Effector memory CD4-positive, alpha-beta T cell (primary cell): ENCODE results near the gene TBC1D24.
A peak's percentile ranks its signal among the peaks of the same experiment; 100 is the strongest.

Experiments
- DNase-seq, 3 donors: peaks; one replicate each; pipeline ENCODE4 v3.0.0-alpha.2; 2020
- H3K27ac ChIP-seq: 2 replicates; pipeline ENCODE4 v1.7.0; 2013; ENCODE audit warnings: mild to moderate bottlenecking, low read length, moderate library complexity; ENCODE audit not compliant: insufficient read depth, poor library complexity, severe bottlenecking
- H3K27me3 ChIP-seq: replicated peaks from 2 replicates; pipeline ENCODE4 v1.7.0; 2013; ENCODE audit warnings: mild to moderate bottlenecking, low read length; ENCODE audit not compliant: insufficient read depth, control insufficient read depth, poor library complexity, severe bottlenecking
- H3K36me3 ChIP-seq: 2 replicates; pipeline ENCODE4 v1.7.0; 2013; ENCODE audit warnings: mild to moderate bottlenecking, low read length, moderate library complexity; ENCODE audit not compliant: control insufficient read depth, insufficient read depth
- H3K4me1 ChIP-seq: 2 replicates; pipeline ENCODE4 v1.7.0; 2013; ENCODE audit warnings: low read length, mild to moderate bottlenecking; ENCODE audit not compliant: control insufficient read depth, insufficient read depth, poor library complexity, severe bottlenecking
- H3K4me3 ChIP-seq: 2 replicates; pipeline ENCODE4 v1.7.0; 2013; ENCODE audit warnings: low read length, low read depth, mild to moderate bottlenecking; ENCODE audit not compliant: insufficient read depth, poor library complexity, severe bottlenecking
- H3K9me3 ChIP-seq: 2 replicates; pipeline ENCODE4 v1.7.0; 2013; ENCODE audit warnings: mild to moderate bottlenecking, low read length, moderate library complexity; ENCODE audit not compliant: control insufficient read depth

Gene TBC1D24

DNA sequence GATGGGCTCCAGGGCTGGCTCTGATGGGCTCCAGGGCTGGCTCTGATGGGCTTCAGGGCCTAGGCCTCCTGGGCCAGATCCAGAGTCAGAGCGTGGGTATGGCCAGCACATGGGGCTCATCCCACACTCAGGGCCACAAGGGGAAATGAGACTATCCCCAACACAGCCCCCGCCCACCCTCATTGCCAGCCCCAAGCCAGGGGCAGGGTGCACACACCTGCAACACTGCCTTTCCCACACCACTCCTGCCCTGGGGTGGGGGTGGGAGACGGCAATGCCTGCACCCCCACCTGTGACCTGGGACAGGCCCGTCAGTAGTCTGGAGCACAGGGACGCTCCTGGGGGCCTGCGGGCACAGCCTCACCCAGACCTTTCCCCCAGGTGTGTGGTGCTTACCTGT, 24.5 kb downstream of the TBC1D24 start:
- H3K27me3 ChIP-seq: no peaks in the 10 kb centered on the region
- H3K27ac ChIP-seq: no peak overlapping the region
- no peak for DNase-seq
- H3K4me3 ChIP-seq: no peak overlapping the region
- H3K36me3 ChIP-seq: peaks cover 5% of the 10 kb centered on the region
- H3K9me3 ChIP-seq: no peaks in the 10 kb centered on the region
- peaks cover 5% of the 10 kb centered on the region for H3K4me1 ChIP-seq

DNA sequence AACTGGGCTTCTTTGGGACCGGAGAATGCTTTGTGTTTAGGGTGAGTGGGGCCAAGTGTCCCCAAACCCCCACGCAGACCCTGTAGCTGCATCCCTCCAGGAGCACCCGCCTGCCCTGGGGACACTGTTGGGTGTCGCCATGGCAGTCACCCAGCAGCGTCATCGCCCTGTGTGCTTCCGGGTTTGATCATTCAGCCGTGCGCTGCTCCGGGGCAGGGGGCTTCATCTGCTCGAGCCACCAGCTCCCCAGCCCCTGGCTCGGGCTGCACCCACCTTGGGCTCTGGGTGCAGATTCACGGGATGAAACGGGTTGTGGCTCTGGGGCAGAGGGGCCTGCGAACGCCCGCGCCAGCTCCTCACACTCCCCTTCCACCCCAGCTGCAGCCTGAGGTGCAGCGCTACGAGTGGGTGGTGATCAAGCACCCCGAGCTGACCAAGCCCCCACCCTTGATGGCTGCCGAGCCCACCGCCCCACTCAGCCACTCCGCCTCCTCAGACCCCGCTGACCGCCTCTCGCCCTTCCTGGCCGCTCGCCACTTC, 25.0 kb downstream of the TBC1D24 start:
- no peak for DNase-seq
- H3K4me3 ChIP-seq: no peak overlapping the region
- no peak overlapping the region for H3K27ac ChIP-seq
- H3K27me3 ChIP-seq: no peaks in the 10 kb centered on the region
- peaks cover 5% of the 10 kb centered on the region for H3K36me3 ChIP-seq
- no peaks in the 10 kb centered on the region for H3K9me3 ChIP-seq
- peaks cover 5% of the 10 kb centered on the region for H3K4me1 ChIP-seq

DNA sequence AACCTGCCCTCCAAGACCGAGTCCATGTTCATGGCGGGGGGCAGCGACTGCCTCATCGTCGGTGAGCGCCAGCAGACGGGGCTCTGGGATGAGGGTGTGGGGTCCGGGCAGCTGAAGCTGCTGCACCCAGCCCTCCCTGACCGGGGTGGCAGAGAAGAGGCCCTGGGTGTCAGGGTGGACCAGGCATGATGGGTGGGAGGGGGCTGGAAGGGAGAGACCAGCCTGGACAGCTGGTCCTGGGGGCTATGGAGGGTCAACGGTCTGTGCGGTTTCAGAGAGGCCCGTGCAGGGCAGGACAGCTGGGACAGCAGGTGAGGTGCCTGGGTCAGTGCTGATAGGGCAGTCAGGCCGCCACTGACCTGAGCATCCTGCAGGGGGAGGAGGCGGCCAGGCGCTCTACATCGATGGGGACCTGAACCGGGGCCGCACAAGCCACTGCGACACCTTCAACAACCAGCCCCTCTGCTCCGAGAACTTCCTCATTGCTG, 25.5 kb downstream of the TBC1D24 start:
- H3K27ac ChIP-seq: no peak overlapping the region
- no peak for DNase-seq
- H3K9me3 ChIP-seq: no peaks in the 10 kb centered on the region
- H3K36me3 ChIP-seq: peaks cover 5% of the 10 kb centered on the region
- H3K27me3 ChIP-seq: no peaks in the 10 kb centered on the region
- H3K4me1 ChIP-seq: peaks cover 5% of the 10 kb centered on the region
- no peak overlapping the region for H3K4me3 ChIP-seq

DNA sequence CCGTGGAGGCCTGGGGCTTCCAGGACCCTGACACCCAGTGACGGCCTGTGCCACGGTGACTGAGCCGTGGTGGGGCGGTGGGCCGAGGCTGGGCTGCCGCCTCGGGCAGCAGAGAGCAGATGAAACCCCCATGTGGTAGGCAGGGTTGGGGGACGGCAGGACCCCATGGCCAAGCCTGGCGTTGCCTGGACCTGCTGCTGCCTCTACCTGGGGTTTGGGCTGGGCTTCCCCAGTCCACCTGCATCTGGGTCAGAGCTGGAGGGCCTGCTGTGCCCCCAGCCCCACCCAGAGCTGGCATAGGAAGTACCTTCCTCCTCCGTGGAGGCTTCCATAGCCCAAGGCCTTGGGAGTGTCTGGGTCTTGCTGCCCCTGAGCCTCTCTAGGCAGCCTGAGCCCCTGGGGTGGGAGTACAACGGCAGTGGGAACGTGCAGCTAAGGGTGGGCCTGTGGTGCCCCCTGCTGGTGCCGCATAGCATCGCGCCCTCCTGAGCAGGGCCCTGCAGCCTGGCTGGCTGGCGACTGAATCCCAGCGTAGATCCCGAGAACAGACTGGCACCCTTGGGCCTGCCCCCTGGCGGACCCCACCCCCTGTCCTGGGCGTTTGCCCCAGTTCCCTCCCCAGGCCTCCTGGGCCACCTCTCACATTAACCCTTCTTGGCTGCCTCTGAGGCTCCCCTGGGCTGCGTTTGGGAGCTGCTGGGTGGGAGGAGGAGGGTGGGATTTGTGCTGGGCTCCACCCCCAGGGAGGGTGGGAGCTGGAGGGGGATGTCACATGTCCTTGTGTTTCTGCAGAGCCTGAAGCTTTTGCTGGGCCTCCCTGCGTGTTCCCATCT, 26.2 kb downstream of the TBC1D24 start:
- Histone ChIP-seq H3K27ac (no peak overlapping the region), H3K4me1 (peaks cover 5% of the 10 kb centered on the region), H3K27me3 (no peaks in the 10 kb centered on the region), H3K4me3 (no peak overlapping the region), H3K9me3 (no peaks in the 10 kb centered on the region), H3K36me3 (peaks cover 5% of the 10 kb centered on the region)
- DNase-seq: peak; percentile 55 to 69 (median 58)

DNA sequence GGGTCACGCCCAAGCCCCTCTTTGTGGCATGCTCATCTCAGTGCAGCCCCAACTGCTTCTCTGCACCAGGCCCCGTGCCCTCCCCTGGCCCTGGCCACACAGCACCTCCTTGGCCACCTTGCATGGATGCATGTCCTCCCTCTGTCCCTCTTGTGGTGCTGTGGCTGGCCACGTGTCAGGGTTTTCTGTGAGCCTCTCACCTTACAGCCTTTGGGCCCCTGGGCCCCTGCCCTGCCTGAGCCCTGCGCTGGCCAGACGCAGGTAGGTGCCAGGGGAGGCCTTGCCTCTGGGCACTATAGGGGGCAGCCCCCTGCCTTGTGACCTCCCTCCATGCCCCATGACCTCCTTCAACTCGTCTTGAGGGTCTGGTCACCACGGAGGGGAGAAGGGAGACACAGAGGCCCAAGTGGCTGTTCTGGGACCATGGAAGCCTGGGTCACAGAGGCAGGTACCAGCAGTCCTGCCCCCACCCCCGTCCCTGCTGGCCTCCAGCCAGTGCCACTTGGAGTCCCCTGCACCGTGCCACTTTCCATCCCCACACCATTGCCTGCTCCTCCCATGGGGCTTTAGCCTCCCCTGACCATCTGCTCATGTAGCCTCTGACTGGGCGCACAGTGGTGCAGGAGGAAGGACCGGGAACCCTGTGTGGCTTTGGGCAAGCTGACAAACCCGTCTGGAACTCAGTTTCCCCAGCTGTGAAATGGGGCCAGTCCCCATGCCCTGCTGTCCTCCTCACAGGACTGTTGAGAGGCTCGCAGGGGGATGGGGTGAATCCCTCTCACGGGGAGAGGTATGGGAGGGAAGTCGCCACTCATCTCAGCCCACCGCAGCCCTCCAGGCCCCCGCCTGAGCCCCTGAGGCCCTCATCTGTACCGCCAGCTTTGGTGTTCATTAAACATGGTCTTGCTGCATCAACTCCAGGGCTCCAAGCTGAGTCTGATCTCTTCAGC, 27.3 kb downstream of the TBC1D24 start:
- no peaks in the 10 kb centered on the region for H3K36me3 ChIP-seq
- no peaks in the 10 kb centered on the region for H3K9me3 ChIP-seq
- H3K27ac ChIP-seq: no peak overlapping the region
- peaks cover 5% of the 10 kb centered on the region for H3K4me1 ChIP-seq
- no peak overlapping the region for H3K4me3 ChIP-seq
- H3K27me3 ChIP-seq: no peaks in the 10 kb centered on the region
- DNase-seq: no peak

DNA sequence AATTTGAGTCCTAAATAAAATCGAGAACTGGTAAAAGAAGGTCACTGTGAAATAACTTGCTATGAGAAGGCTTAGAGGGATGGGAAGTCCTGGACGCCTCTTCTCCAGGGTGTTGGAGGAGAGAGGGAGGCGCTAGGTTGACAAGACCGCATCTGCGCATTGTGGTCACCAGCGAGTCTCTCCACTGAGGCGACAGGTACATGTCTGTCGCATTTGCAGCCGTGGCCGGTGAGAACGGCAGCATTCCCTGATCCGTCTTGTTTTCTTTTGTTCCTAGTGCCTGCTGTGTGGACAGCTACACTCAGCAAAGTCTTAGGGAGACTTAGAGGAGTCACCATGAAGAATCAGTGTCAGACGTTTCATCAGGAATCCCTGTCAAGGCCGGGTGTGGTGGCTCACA, 30.8 kb downstream of the TBC1D24 start:
- Histone ChIP-seq H3K4me3 (no peak overlapping the region), H3K27me3 (no peaks in the 10 kb centered on the region), H3K36me3 (no peaks in the 10 kb centered on the region), H3K9me3 (no peaks in the 10 kb centered on the region), H3K4me1 (peaks cover 5% of the 10 kb centered on the region), H3K27ac (no peak overlapping the region)
- no peak for DNase-seq

DNA sequence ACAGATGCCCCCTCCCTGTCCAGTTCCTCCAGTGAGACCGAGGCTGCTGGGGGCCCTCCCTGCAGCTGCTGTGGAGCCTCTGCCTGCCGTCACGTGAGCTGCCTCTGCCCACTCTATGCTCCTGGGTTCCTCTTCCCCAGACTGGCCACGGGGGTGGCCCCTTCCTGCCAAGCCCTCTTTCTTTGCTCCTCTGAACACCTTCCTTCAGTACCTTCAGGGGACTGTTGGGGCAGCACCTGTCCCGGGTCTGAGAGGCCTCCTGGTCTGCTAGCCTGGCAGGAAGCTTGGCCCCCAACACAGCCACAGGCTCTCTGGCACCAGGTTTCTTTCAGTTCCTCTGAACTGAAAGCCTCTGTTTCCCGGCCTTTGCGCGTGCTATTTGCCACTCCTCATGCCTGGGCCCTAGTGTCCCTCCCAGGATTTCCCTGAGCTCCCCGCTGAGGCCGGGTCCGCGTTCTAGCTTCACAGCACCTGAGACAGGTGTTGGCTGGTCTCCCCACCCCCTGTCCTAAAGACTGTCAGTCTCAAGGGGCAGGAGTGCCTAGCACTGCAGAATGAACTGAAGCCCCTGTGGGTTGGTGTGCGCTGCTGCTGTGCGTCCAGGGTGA, 32.2 kb downstream of the TBC1D24 start:
- Histone ChIP-seq H3K27me3 (no peaks in the 10 kb centered on the region), H3K9me3 (no peaks in the 10 kb centered on the region), H3K36me3 (no peaks in the 10 kb centered on the region), H3K27ac (no peak overlapping the region), H3K4me3 (no peak overlapping the region), H3K4me1 (no peaks in the 10 kb centered on the region)
- DNase-seq: no peak

DNA sequence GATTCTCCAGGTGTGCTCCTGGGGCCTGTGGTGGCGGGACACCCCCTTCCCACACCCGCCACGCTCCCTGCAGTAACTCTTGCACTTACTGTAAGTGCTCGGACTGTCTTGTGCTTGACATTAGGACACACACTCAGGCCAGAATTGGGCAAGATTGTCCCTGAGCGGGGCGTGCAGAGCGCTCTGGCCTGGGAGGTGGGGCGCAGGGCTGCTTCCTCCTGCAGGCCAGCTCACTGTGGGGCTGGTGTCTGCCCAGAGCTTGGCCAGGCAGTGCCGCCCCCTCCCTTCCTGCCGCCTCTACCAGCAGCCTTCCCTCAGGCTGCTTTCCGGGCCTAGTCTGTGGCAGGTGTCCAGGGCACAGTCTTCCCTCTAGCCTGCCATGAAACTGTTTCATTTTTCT, 32.7 kb downstream of the TBC1D24 start:
- no peaks in the 10 kb centered on the region for H3K27me3 ChIP-seq
- H3K9me3 ChIP-seq: no peaks in the 10 kb centered on the region
- H3K36me3 ChIP-seq: no peaks in the 10 kb centered on the region
- no peak for DNase-seq
- H3K27ac ChIP-seq: no peak overlapping the region
- H3K4me1 ChIP-seq: no peaks in the 10 kb centered on the region
- no peak overlapping the region for H3K4me3 ChIP-seq

DNA sequence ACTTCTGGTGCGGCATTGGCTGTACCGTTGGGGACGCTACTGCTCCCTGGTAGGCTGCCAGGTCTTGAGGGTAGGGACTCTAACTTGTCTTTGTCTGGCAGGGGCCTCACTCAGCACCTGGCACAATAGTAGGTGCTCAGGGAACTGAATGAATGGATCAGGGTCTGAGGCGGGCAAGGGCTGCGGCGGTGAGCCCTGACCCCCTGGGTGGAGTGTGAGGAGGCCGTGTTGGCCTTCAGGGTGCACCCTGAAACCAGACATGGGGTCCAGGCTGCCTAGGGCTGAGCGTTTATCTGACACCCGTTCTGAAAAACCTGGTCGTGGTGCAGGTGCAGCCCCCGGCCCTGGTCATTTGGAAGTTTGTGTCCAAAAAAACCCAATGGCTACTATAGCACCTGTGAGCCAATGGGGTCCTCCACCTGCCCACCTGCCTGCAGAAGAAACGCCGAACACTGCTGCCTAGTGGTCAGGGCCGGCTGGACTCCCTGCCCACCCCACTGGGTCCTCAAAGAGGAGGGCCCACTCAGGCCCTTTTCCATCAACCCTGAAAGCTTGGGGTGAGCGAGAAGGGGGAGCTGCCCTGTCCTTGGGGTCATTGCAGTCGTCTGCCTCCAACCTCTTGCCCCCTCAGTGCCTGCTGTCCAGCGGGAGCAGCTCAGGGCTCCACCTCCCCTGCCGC, 33.9 kb downstream of the TBC1D24 start:
- no peaks in the 10 kb centered on the region for H3K9me3 ChIP-seq
- no peak for DNase-seq
- no peak overlapping the region for H3K27ac ChIP-seq
- H3K27me3 ChIP-seq: no peaks in the 10 kb centered on the region
- no peak overlapping the region for H3K4me3 ChIP-seq
- no peaks in the 10 kb centered on the region for H3K36me3 ChIP-seq
- H3K4me1 ChIP-seq: peaks cover 5% of the 10 kb centered on the region
